ENCODE data around the gene RPS6KA3.

Gene RPS6KA3

GRCh38 chrX:20266810-20267606 is at the start of gene RPS6KA3:
Gene RPS6KA3 (minus strand): TSS chrX:20266909. CDS start chrX:20266632, 277 bp downstream.
- peak; percentile 86 for DNase-seq

- no peak for DNase-seq
Observed at GRCh38 chrX:20315140-20315539, 48.4 kb upstream of the RPS6KA3 start.

- no peak for DNase-seq
Observed at GRCh38 chrX:20313899-20314298, 47.2 kb upstream of the RPS6KA3 start.

GRCh38 chrX:20312018-20312417 is 45.3 kb upstream of the RPS6KA3 start:
- no peak for DNase-seq

GRCh38 chrX:20311505-20311904 is 44.8 kb upstream of the RPS6KA3 start:
- no peak for DNase-seq

- no peak for DNase-seq
Observed at GRCh38 chrX:20309806-20310205, 43.1 kb upstream of the RPS6KA3 start.

- DNase-seq, result no peak
Observed at GRCh38 chrX:20306668-20307067, 40.0 kb upstream of the RPS6KA3 start.

- no peak for DNase-seq
Observed at GRCh38 chrX:20300822-20301221, 34.1 kb upstream of the RPS6KA3 start.

GRCh38 chrX:20294957-20295356 is 28.2 kb upstream of the RPS6KA3 start:
- no peak for DNase-seq

- DNase-seq, result no peak
Observed at GRCh38 chrX:20294284-20294683, 27.6 kb upstream of the RPS6KA3 start.

GRCh38 chrX:20285511-20285910 is 18.8 kb upstream of the RPS6KA3 start:
- DNase-seq, result no peak

GRCh38 chrX:20284992-20285391 is 18.3 kb upstream of the RPS6KA3 start:
- DNase-seq, result no peak

- no peak for DNase-seq
Observed at GRCh38 chrX:20284444-20284843, 17.7 kb upstream of the RPS6KA3 start.

GRCh38 chrX:20280938-20281337 is 14.2 kb upstream of the RPS6KA3 start:
- DNase-seq, result no peak

- DNase-seq, result no peak
Observed at GRCh38 chrX:20274121-20274520, 7.4 kb upstream of the RPS6KA3 start.

- DNase-seq, result no peak
Observed at GRCh38 chrX:20271730-20272129, 5.0 kb upstream of the RPS6KA3 start.

- no peak for DNase-seq
Observed at GRCh38 chrX:20271186-20271585, 4.5 kb upstream of the RPS6KA3 start.

- no peak for DNase-seq
Observed at GRCh38 chrX:20270562-20270890, 3.8 kb upstream of the RPS6KA3 start.

GRCh38 chrX:20269848-20270561 is 3.3 kb upstream of the RPS6KA3 start:
- DNase-seq, result no peak

- DNase-seq, result peak; percentile 12
Observed at GRCh38 chrX:20267931-20268701, 1.4 kb upstream of the RPS6KA3 start.

- no peak for DNase-seq
Observed at GRCh38 chrX:20267607-20267930, 860 bp upstream of the RPS6KA3 start.

- peak; percentile 23 for DNase-seq
Observed at GRCh38 chrX:20265726-20266681, 705 bp downstream of the RPS6KA3 start.

Measured in activated naive CD4-positive, alpha-beta T cell treated with anti-CD3 and anti-CD28 coated beads, Interleukin-2, amount 50 U/mL, for 16 hours (primary cell).